Posterior cingulate gyrus (tissue), 11 donors: ENCODE measurements around the gene BOD1L1.

Source experiments
- DNase-seq, 10 donors: peaks; one replicate each; pipeline versions ENCODE4 v3.0.0 to v3.0.0-alpha.2; 2020 to 2021; ENCODE audit warnings: mixed read lengths in 3 of 10
- intact Hi-C: fragments of 100-400 bp; cut with DNase I; formaldehyde crosslinking; loops from one replicate; pipeline ENCODE4 v1.15.1; 2023

The BOD1L1 gene

GRCh38 chr4:13541720-13542576 lies 85.6 kb downstream of the BOD1L1 start:
- intact Hi-C loops, result loop anchor here (10.0 kb wide), 1 partner anchor 57 kb away; the partner anchor contains the start of gene RAB28
- DNase-seq, result peak in 2 of 10 donors; percentile 84

- DNase-seq, result no peak
- intact Hi-C loops, result loop anchor here (10.0 kb wide), 1 partner anchor 56 kb away; the partner anchor contains the start of gene RAB28
Observed at GRCh38 chr4:13541176-13541604, 86.3 kb downstream of the BOD1L1 start.

GRCh38 chr4:13540446-13541175 lies 86.9 kb downstream of the BOD1L1 start:
- no peak for DNase-seq
- intact Hi-C loops, result loop anchor here (10.0 kb wide), 1 partner anchor 56 kb away; the partner anchor contains the start of gene RAB28

GRCh38 chr4:13539619-13540445 lies 87.7 kb downstream of the BOD1L1 start:
- peak in 1 of 10 donors; percentile 62 for DNase-seq
- intact Hi-C loops, result loop anchor here (10.0 kb wide), 1 partner anchor 55 kb away; the partner anchor contains the start of gene RAB28

GRCh38 chr4:13539047-13539618 lies 88.4 kb downstream of the BOD1L1 start:
- DNase-seq, result peak in 2 of 10 donors; percentile 41 to 50
- intact Hi-C loops, result no loop called here

- intact Hi-C loops, result no loop called here
- peak in 1 of 10 donors; percentile 52 for DNase-seq
Observed at GRCh38 chr4:13538427-13538973, 89.0 kb downstream of the BOD1L1 start.

GRCh38 chr4:13537832-13538177 lies 89.7 kb downstream of the BOD1L1 start:
- peak in 2 of 10 donors; percentile 29 to 45 for DNase-seq

GRCh38 chr4:13537011-13537831 lies 90.3 kb downstream of the BOD1L1 start:
- peak in 2 of 10 donors; percentile 23 to 40 for DNase-seq
- intact Hi-C loops, result no loop called here

More at GRCh38 chr4:13537832-13538177, 89.7 kb downstream of the BOD1L1 start:
- intact Hi-C loops, result no loop called here

- no peak for DNase-seq
- intact Hi-C loops, result no loop called here
Observed at GRCh38 chr4:13536607-13537006, 90.9 kb downstream of the BOD1L1 start.

- intact Hi-C loops, result no loop called here
- peak in 2 of 10 donors; percentile 56 to 64 for DNase-seq
Observed at GRCh38 chr4:13535708-13536361, 91.7 kb downstream of the BOD1L1 start.

GRCh38 chr4:13535118-13535517 lies 92.4 kb downstream of the BOD1L1 start:
- intact Hi-C loops, result no loop called here
- DNase-seq, result peak in 1 of 10 donors; percentile 27

GRCh38 chr4:13534344-13535063 lies 93.0 kb downstream of the BOD1L1 start:
- DNase-seq, result peak in 2 of 10 donors; percentile 38 to 73
- intact Hi-C loops, result no loop called here

GRCh38 chr4:13533670-13534343 lies 93.7 kb downstream of the BOD1L1 start:
- peak in 1 of 10 donors; percentile 43 for DNase-seq
- intact Hi-C loops, result no loop called here

GRCh38 chr4:13531625-13531998 lies 95.9 kb downstream of the BOD1L1 start:
- DNase-seq, result no peak
- intact Hi-C loops, result no loop called here

GRCh38 chr4:13530823-13531624 lies 96.5 kb downstream of the BOD1L1 start:
- intact Hi-C loops, result no loop called here

More at GRCh38 chr4:13530823-13531624, 96.5 kb downstream of the BOD1L1 start:
- DNase-seq, result peak in 1 of 10 donors; percentile 52
